Central memory CD8-positive, alpha-beta T cell (primary cell): ENCODE measurements around the gene SYNPR.

ENCODE experiments used
- ATAC-seq: fragments of 150-1000 bp; cut with Tn5 transposase; replicated peaks from 2 replicates; pipeline ENCODE4 v1.10.0; 2022; ENCODE audit warnings: mild to moderate bottlenecking, moderate FRiP score, moderate number of reproducible peaks; ENCODE audit not compliant: poor library complexity, severe bottlenecking; ENCODE audit errors: extremely low read depth
- DNase-seq, 2 donors: peaks; one replicate each; pipeline ENCODE4 v3.0.0; 2021; ENCODE audit warnings: low spot score in 2 of 2
- H3K27ac Mint-ChIP-seq: one replicate; pipeline ENCODE4 v1.8.0; 2022; ENCODE audit warnings: low read depth, mild to moderate bottlenecking, moderate library complexity, mixed read lengths
- H3K27me3 Mint-ChIP-seq: one replicate; pipeline ENCODE4 v1.8.0; 2022; ENCODE audit warnings: mixed read lengths
- H3K36me3 Mint-ChIP-seq: one replicate; pipeline ENCODE4 v1.8.0; 2022; ENCODE audit warnings: mild to moderate bottlenecking, moderate library complexity, mixed read lengths; ENCODE audit not compliant: insufficient read depth
- H3K4me1 Mint-ChIP-seq: one replicate; pipeline ENCODE4 v1.8.0; 2022; ENCODE audit warnings: mixed read lengths
- H3K4me3 Mint-ChIP-seq: one replicate; pipeline ENCODE4 v1.8.0; 2022; ENCODE audit warnings: mild to moderate bottlenecking, moderate library complexity, mixed read lengths
- H3K9me3 Mint-ChIP-seq: one replicate; pipeline ENCODE4 v1.8.0; 2022; ENCODE audit warnings: mixed read lengths

The SYNPR gene

GRCh38 chr3:63497641-63498040 lies 219.5 kb downstream of the SYNPR start:
- Mint-ChIP-seq H3K9me3 (peaks cover 6% of the 10 kb centered on the region), H3K27me3 (no peaks in the 10 kb centered on the region), H3K4me1 (no peaks in the 10 kb centered on the region), H3K4me3 (no peak overlapping the region), H3K36me3 (no peaks in the 10 kb centered on the region), H3K27ac (no peak overlapping the region)
- DNase-seq (no peak), ATAC-seq (no peak)

GRCh38 chr3:63500196-63500595 lies 222.1 kb downstream of the SYNPR start:
- Mint-ChIP-seq H3K27ac (no peak overlapping the region), H3K9me3 (peaks cover 15% of the 10 kb centered on the region), H3K27me3 (no peaks in the 10 kb centered on the region)

GRCh38 chr3:63508305-63508704 lies 230.2 kb downstream of the SYNPR start:
- H3K9me3 Mint-ChIP-seq: peaks cover 15% of the 10 kb centered on the region
- no peaks in the 10 kb centered on the region for H3K36me3 Mint-ChIP-seq
- no peak overlapping the region for H3K4me3 Mint-ChIP-seq
- H3K27me3 Mint-ChIP-seq: no peaks in the 10 kb centered on the region
- H3K4me1 Mint-ChIP-seq: no peaks in the 10 kb centered on the region
- no peak overlapping the region for H3K27ac Mint-ChIP-seq
- DNase-seq: no peak
- no peak for ATAC-seq

More at GRCh38 chr3:63500196-63500595, 222.1 kb downstream of the SYNPR start:
- Mint-ChIP-seq H3K36me3 (no peaks in the 10 kb centered on the region), H3K4me1 (no peaks in the 10 kb centered on the region), H3K4me3 (no peak overlapping the region)
- DNase-seq (no peak), ATAC-seq (no peak)

- peaks cover 15% of the 10 kb centered on the region for H3K9me3 Mint-ChIP-seq
- no peaks in the 10 kb centered on the region for H3K4me1 Mint-ChIP-seq
- no peak overlapping the region for H3K4me3 Mint-ChIP-seq
- no peak for ATAC-seq
- no peaks in the 10 kb centered on the region for H3K36me3 Mint-ChIP-seq
- H3K27me3 Mint-ChIP-seq: no peaks in the 10 kb centered on the region
- no peak for DNase-seq
- no peak overlapping the region for H3K27ac Mint-ChIP-seq
These were observed 230.7 kb downstream of the SYNPR start for GRCh38 chr3:63508771-63509170.

- DNase-seq: no peak
- no peaks in the 10 kb centered on the region for H3K4me1 Mint-ChIP-seq
These were observed 235.7 kb downstream of the SYNPR start for GRCh38 chr3:63513791-63514190.

GRCh38 chr3:63514678-63515077 lies 236.6 kb downstream of the SYNPR start:
- Mint-ChIP-seq H3K4me1 (no peaks in the 10 kb centered on the region), H3K9me3 (no peaks in the 10 kb centered on the region), H3K36me3 (no peaks in the 10 kb centered on the region), H3K27me3 (no peaks in the 10 kb centered on the region), H3K27ac (no peak overlapping the region), H3K4me3 (no peak overlapping the region)
- no peak for DNase-seq
- no peak for ATAC-seq

More at GRCh38 chr3:63513791-63514190, 235.7 kb downstream of the SYNPR start:
- Mint-ChIP-seq H3K9me3 (no peaks in the 10 kb centered on the region), H3K36me3 (no peaks in the 10 kb centered on the region), H3K4me3 (no peak overlapping the region), H3K27me3 (no peaks in the 10 kb centered on the region), H3K27ac (no peak overlapping the region)
- no peak for ATAC-seq

- no peak for ATAC-seq
- Mint-ChIP-seq H3K4me3 (no peak overlapping the region), H3K4me1 (no peaks in the 10 kb centered on the region), H3K36me3 (no peaks in the 10 kb centered on the region), H3K9me3 (peaks cover 6% of the 10 kb centered on the region), H3K27ac (no peak overlapping the region), H3K27me3 (no peaks in the 10 kb centered on the region)
- DNase-seq: no peak
These were observed 241.3 kb downstream of the SYNPR start for GRCh38 chr3:63519426-63519825.

GRCh38 chr3:63521657-63522056 lies 243.5 kb downstream of the SYNPR start:
- Mint-ChIP-seq H3K36me3 (no peaks in the 10 kb centered on the region), H3K4me3 (no peak overlapping the region), H3K4me1 (no peaks in the 10 kb centered on the region), H3K27ac (no peak overlapping the region), H3K9me3 (peaks cover 6% of the 10 kb centered on the region), H3K27me3 (no peaks in the 10 kb centered on the region)
- ATAC-seq (no peak), DNase-seq (no peak)

GRCh38 chr3:63523100-63523499 lies 245.0 kb downstream of the SYNPR start:
- Mint-ChIP-seq H3K9me3 (peaks cover 6% of the 10 kb centered on the region), H3K36me3 (no peaks in the 10 kb centered on the region)

GRCh38 chr3:63528325-63529000 lies 250.4 kb downstream of the SYNPR start:
- no peak for ATAC-seq
- Mint-ChIP-seq H3K9me3 (no peaks in the 10 kb centered on the region), H3K36me3 (no peaks in the 10 kb centered on the region), H3K4me3 (no peak overlapping the region), H3K27me3 (no peaks in the 10 kb centered on the region), H3K4me1 (no peaks in the 10 kb centered on the region), H3K27ac (no peak overlapping the region)
- no peak for DNase-seq

More at GRCh38 chr3:63523100-63523499, 245.0 kb downstream of the SYNPR start:
- no peak for DNase-seq
- Mint-ChIP-seq H3K27me3 (no peaks in the 10 kb centered on the region), H3K4me3 (no peak overlapping the region), H3K4me1 (no peaks in the 10 kb centered on the region), H3K27ac (no peak overlapping the region)
- no peak for ATAC-seq

GRCh38 chr3:63532521-63532920 lies 254.4 kb downstream of the SYNPR start:
- H3K9me3 Mint-ChIP-seq: no peaks in the 10 kb centered on the region
- no peak for ATAC-seq

GRCh38 chr3:63538919-63539318 lies 260.8 kb downstream of the SYNPR start:
- Mint-ChIP-seq H3K9me3 (no peaks in the 10 kb centered on the region), H3K36me3 (peaks cover 3% of the 10 kb centered on the region), H3K27me3 (no peaks in the 10 kb centered on the region), H3K4me1 (no peaks in the 10 kb centered on the region), H3K4me3 (no peak overlapping the region), H3K27ac (no peak overlapping the region)
- no peak for DNase-seq
- no peak for ATAC-seq

More at GRCh38 chr3:63532521-63532920, 254.4 kb downstream of the SYNPR start:
- no peak overlapping the region for H3K4me3 Mint-ChIP-seq
- H3K27me3 Mint-ChIP-seq: no peaks in the 10 kb centered on the region
- H3K36me3 Mint-ChIP-seq: peaks cover 3% of the 10 kb centered on the region
- H3K27ac Mint-ChIP-seq: no peak overlapping the region
- no peak for DNase-seq
- H3K4me1 Mint-ChIP-seq: no peaks in the 10 kb centered on the region

- ATAC-seq: no peak
- Mint-ChIP-seq H3K9me3 (no peaks in the 10 kb centered on the region), H3K27ac (no peak overlapping the region), H3K27me3 (no peaks in the 10 kb centered on the region), H3K4me3 (no peak overlapping the region), H3K4me1 (no peaks in the 10 kb centered on the region), H3K36me3 (no peaks in the 10 kb centered on the region)
- no peak for DNase-seq
These were observed 277.7 kb downstream of the SYNPR start for GRCh38 chr3:63555767-63556166.
